ENCODE measurements around the gene ATP6V0B. TPM values are rescaled to one million over a fixed set of nuclear protein-coding genes. Genes with fewer than 3 reads are reported as not detected.

Gene ATP6V0B
- total and polyA plus RNA-seq, 2 donors (not counting 3 experiments of a cell fraction or from before 2014, with no cell fraction given) = 110 to 325 TPM

DNA sequence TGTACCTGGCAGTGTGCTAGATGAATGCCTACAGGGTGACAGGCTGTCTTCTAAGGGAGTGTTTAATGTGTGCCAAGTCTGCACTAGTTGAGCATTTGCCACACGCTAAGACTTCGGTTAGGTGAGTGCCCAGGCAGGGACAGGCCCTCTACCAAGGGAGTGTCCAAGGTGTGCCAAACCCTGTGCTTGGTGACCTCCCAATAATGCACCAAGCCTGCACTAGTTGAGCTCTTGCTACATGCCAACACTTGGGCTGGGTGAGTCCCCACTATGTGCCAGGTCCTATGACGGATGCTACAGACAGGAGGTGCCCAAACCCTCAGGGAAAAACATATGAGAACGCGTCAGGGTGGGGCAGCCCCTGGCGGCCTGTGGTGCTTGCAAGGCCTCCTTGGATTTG lies 45.7 kb downstream of the ATP6V0B start:
- BruUV-seq (replicated peaks) = no TSS peak
- no peak for FAIRE-seq
- dilution Hi-C loops (cut with MboI; ENCODE audit: extremely low pct_ligation_motif_present, low sequenced_read_pairs) (no loop called here), intact Hi-C loops (cut with micrococcal nuclease) (no loop called here)
- Histone ChIP-seq H3K36me3 (ENCODE audit: control insufficient read depth in 2 of 2, extremely low read depth in 1 of 2, insufficient read depth in 2 of 2, low read length in 2 of 2) (no peaks in the 10 kb centered on the region), H3K27me3 (ENCODE audit: control insufficient read depth in 2 of 2, insufficient read depth in 2 of 2, low read length in 2 of 2) (no peaks in the 10 kb centered on the region), H2AFZ (ENCODE audit: low read depth, low read length) (no peak overlapping the region), H3K9ac (replicated peaks; ENCODE audit: extremely low read depth, insufficient read depth, low read length) (no peak overlapping the region), H3K4me3 (replicated peaks in 1 of 3; ENCODE audit: insufficient read depth in 1 of 3, low read depth in 1 of 3, low read length in 3 of 3) (no peak overlapping the region), H3K9me3 (replicated peaks; ENCODE audit: control insufficient read depth, insufficient read depth, low read length) (no peaks in the 10 kb centered on the region), H3K4me1 (ENCODE audit: control insufficient read depth, extremely low read depth, insufficient read depth, low read length) (no peaks in the 10 kb centered on the region), H3K79me2 (ENCODE audit: control insufficient read depth, insufficient read depth, low read length) (no peaks in the 10 kb centered on the region), H3K4me2 (ENCODE audit: insufficient read depth, low read length) (no peak overlapping the region), H4K20me1 (replicated peaks; ENCODE audit: control insufficient read depth, extremely low read depth, insufficient read depth, low read length) (no peaks in the 10 kb centered on the region), H3K27ac (ENCODE audit: insufficient read depth, low read depth, low read length) (no peak overlapping the region), H3K9me1 (replicated peaks; ENCODE audit: control insufficient read depth, extremely low read depth, insufficient read depth, low read length) (no peaks in the 10 kb centered on the region)
- DNase-seq (ENCODE audit: low read depth, low spot score) = no peak
- ChIA-PET POLR2A (no interaction called here), CTCF (interaction anchor here (3.0 kb wide), 1 partner anchor 15 kb away, joined by 16 read pairs; no protein-coding TSS in a partner anchor)
- TF ChIP-seq, protein P1, sequence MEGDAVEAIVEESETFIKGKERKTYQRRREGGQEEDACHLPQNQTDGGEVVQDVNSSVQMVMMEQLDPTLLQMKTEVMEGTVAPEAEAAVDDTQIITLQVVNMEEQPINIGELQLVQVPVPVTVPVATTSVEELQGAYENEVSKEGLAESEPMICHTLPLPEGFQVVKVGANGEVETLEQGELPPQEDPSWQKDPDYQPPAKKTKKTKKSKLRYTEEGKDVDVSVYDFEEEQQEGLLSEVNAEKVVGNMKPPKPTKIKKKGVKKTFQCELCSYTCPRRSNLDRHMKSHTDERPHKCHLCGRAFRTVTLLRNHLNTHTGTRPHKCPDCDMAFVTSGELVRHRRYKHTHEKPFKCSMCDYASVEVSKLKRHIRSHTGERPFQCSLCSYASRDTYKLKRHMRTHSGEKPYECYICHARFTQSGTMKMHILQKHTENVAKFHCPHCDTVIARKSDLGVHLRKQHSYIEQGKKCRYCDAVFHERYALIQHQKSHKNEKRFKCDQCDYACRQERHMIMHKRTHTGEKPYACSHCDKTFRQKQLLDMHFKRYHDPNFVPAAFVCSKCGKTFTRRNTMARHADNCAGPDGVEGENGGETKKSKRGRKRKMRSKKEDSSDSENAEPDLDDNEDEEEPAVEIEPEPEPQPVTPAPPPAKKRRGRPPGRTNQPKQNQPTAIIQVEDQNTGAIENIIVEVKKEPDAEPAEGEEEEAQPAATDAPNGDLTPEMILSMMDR (IDR thresholded peaks at IDR 0.05; ENCODE audit: extremely low read depth in 1 of 2, insufficient read depth in 1 of 2, low read depth in 1 of 2, low read length in 2 of 2) = no peak
- TF ChIP-seq FOS (IDR thresholded peaks at IDR 0.05; ENCODE audit: borderline replicate concordance, insufficient read depth, low read length) (no peak), GATA2 (IDR thresholded peaks at IDR 0.05; ENCODE audit: insufficient read depth, insufficient read length, low read depth, low read length) (no peak), MAX (IDR thresholded peaks at IDR 0.05; ENCODE audit: insufficient read depth, insufficient read length) (no peak), EZH2 (IDR thresholded peaks at IDR 0.05; ENCODE audit: borderline replicate concordance, low read depth, low read length, severe bottlenecking) (no peak), POLR2AphosphoS5 (IDR thresholded peaks at IDR 0.05; ENCODE audit: insufficient read depth, low read depth, low read length) (no peak), JUN (IDR thresholded peaks at IDR 0.05; ENCODE audit: borderline replicate concordance, insufficient read depth, insufficient read length, low read depth) (no peak), MYC (IDR thresholded peaks at IDR 0.05; ENCODE audit: low read depth, low read length) (no peak)
